AG10803 (cell line): ENCODE measurements around the gene CD59.
A peak's percentile ranks its signal among the peaks of the same experiment; 100 is the strongest.

ENCODE experiments used
- DNase-seq: peaks from one replicate; pipeline ENCODE4 v3.0.0; 2010; ENCODE audit warnings: low read depth
- H3K4me3 ChIP-seq: 2 replicates; pipeline ENCODE4 v1.5.1; 2011; ENCODE audit warnings: mild to moderate bottlenecking, low read length, control low read depth
- TF ChIP-seq, protein P1 (sequence below): conservative IDR thresholded peaks from 2 replicates; pipeline ENCODE4 v1.5.1; 2011; ENCODE audit warnings: mild to moderate bottlenecking, low read length, control low read depth, inconsistent platforms

The CD59 gene

DNA sequence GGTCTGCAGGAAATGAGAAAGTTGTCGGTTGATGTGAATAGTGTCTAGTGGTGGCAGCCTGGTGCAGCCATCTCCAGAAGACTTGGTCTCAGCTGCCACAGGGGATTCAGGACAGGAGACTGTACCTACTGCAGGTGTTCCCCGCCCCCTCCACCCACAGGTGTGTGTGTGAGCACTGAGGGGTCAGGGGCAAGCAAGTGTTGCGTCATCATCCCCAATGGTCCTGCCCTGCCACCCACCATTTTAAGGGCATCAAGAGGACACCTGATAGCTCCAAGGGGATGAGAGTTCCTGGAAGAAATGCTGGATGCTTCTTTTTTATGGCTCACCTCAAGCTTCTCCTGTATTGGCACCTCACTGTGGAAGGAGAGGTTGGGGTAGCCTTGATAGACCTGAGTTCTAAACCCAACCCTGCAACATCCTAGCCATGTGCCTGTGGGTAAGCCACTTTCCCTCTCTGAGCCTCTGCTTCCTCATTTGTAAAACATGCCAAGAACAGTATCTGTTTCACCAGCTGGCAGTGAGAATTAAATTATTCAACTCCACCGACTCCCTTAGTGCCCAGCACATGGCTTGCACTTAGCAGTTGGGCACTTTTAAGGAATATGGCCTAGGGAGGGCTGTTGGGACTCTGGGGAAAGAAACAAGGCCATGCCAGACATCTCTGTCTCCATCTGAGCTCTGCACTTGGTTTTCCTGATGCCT lies 41.7 kb downstream of the CD59 start:
- TF ChIP-seq, protein P1, sequence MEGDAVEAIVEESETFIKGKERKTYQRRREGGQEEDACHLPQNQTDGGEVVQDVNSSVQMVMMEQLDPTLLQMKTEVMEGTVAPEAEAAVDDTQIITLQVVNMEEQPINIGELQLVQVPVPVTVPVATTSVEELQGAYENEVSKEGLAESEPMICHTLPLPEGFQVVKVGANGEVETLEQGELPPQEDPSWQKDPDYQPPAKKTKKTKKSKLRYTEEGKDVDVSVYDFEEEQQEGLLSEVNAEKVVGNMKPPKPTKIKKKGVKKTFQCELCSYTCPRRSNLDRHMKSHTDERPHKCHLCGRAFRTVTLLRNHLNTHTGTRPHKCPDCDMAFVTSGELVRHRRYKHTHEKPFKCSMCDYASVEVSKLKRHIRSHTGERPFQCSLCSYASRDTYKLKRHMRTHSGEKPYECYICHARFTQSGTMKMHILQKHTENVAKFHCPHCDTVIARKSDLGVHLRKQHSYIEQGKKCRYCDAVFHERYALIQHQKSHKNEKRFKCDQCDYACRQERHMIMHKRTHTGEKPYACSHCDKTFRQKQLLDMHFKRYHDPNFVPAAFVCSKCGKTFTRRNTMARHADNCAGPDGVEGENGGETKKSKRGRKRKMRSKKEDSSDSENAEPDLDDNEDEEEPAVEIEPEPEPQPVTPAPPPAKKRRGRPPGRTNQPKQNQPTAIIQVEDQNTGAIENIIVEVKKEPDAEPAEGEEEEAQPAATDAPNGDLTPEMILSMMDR: no peak
- no peak overlapping the region for H3K4me3 ChIP-seq
- no peak for DNase-seq

DNA sequence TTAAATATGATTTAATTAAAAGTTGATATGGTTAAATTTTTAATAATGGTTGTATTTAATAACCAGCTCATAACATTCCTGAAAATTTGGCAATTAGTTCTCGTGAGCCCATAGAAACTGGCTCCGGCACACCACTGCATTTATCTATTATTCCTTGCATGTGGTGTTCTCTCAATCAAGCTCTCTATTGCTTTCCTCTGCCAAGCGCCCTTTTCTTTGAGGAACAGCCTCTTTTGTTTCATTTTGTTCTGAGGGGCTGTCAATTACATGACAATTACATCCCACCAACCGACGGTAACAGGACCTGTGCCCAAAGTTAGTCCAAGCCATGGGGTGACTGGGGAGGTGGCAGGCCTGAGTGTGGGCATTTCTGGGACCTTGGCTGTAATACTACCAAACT lies 43.7 kb downstream of the CD59 start:
- TF ChIP-seq, protein P1: no peak
- H3K4me3 ChIP-seq: peak overlapping the region; percentile 7; the same call in 1 of the 2 replicates
- no peak for DNase-seq

DNA sequence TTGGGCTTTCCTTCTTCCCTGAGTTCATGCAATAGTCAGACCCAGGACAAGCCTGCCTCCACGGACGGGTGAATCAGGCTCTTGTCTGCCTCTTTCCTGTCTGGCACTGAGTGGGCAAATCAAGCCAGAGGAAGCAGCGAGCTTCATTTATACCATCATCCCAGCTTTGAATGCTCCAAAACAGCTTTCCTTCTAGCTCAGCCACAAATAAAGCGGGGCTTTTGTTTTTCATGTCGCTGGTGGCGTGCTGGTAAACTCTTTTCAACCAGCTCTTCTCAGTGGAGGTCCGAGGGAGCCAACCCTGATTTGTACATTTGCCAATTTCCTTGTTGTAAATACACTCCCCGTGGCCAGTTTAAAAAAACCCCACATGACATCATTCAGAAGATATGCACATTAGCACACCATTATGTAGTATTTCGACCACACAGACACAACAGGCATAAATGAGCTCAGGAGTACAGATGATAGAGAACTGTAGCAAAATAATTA lies 44.2 kb downstream of the CD59 start:
- TF ChIP-seq, protein P1: no peak
- peak overlapping the region; percentile 45 for H3K4me3 ChIP-seq
- DNase-seq: peak; percentile 96

DNA sequence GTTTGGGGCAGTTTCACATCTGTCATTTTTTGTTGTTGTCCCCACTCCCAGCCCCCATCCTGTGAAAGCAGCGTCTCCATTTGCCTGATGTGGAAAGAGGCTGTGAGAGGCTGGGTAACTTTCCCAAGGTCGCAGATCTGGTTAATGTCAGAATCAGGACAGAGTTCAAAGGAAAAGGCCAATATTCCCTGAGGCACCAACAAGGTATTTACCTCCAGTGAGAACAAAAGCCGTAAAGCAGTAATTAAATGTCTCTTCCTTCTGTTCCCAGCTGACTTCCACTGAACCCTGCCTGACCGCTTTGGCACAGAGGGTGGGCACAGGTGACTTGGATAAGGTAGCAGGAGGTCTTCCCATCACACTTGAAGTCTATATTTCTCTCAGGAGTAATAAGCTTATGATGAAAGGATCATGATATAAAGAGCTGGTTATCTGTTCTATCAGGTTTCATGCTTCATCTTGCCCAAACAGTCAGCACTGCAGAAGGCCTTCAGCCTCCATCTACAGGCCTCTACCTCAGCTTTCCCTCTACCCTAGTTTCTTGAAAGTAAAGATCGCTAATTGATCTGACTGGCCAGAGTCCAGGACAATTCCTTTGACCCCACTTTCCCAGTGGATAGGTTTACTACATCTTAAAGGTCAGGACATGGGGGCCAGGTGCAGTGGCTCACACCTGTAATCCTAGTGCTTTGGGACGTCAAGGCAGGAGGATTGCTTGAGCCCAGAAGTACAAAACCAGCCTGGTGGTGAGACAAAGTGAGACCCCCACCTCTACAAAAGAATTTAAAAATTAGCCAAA lies 45.0 kb downstream of the CD59 start:
- TF ChIP-seq, protein P1: no peak
- peak overlapping the region; percentile 6; the same call in 1 of the 2 replicates for H3K4me3 ChIP-seq
- DNase-seq: no peak

DNA sequence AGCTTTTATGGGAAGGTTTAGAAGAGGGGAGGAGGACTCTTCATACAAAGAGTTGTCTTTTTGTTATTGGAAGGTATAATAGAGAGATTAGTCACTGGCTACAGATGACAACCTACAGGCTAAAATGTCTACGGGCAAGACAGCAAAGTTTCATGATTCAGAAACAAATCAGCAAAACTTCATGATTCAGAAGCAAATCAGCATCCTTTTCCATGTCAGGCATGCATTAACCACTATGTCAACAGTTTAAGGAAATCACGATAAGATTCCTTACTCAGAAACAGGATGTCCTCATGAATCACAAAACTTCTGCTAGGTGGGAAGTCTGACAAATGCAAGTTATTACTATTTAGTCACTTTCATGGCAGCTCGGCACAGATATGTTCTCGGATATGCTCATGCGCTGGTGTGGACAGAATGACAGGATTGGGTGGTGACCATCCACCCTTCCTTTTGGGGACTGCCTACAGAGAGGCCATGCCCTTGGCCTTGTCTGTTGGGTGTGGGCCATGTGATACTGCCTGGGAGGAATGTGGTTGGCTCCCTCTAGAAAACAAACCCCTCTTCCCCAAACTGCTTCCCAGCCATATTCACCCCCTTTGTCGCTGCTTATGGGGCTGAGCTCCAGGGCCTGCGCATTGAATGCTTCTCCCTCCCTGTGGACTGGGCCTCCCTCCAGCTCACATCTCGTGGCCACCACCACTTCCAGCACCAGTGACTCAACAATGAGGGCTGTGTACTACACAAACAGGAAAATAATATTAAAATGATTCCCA lies 45.7 kb downstream of the CD59 start:
- H3K4me3 ChIP-seq: peak overlapping the region; percentile 6; the same call in 1 of the 2 replicates
- peak; percentile 98 for DNase-seq
- TF ChIP-seq, protein P1: no peak

DNA sequence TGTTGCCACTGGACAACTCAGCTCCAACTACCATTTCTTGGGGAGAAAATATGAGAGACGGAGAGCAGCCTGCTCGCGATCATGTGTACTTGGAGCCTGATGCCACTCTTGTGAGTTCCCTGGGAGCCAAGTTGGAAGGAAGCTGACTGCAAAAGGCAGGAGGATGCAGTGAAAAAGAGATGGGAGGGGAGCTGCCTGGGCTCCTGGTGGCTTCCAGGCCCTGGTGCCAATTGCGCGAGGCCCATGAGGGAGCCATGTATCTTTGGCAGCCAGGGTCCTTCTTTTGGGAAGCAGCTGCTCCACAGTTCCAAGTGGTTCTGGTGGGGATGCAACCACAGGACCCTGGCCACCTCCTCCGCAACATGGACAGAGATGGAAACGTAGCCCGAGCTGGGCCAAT lies 46.7 kb downstream of the CD59 start:
- no peak overlapping the region for H3K4me3 ChIP-seq
- DNase-seq: no peak
- TF ChIP-seq, protein P1: no peak
